Testis (tissue), 2 donors: ENCODE measurements around the gene MMS19.

Experiments used
- CTCF ChIP-seq, 3 experiments: fragments of 450-650 bp in 2 of 3; fragments of 200-600 bp in 1 of 3; sonication (generic) in 1 of 3; IDR thresholded peaks; one replicate each; pipeline ENCODE4 v1.5.1; 2016 to 2019; ENCODE audit warnings: antibody characterized with exemption in 3 of 3, mild to moderate bottlenecking in 2 of 3, moderate library complexity in 1 of 3
- POLR2A ChIP-seq: fragments of 450-650 bp; IDR thresholded peaks from one replicate; pipeline ENCODE4 v1.6.1; 2017; ENCODE audit warnings: antibody characterized with exemption, mild to moderate bottlenecking, moderate library complexity

DNA sequence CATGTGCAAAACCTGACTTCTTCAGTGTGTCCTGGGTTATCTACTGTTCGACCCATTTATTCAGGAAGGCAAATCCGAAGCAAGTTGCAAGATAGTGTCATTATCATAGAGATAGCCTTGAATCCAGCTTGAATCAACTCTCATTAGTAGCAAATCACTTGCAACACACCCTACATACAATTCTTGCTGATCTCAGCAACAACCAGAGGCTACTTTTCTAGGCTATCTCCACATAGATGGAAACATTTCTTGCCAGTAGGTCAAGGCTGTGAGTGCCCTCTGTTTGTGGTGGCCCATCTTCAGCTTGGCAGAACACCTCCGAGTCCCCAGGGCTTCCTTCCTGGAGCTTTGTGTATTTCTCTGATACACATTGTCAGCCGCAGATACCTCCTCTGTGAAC is 12.5 kb upstream of the MMS19 start:
- TF ChIP-seq POLR2A = no peak
- TF ChIP-seq CTCF (IDR thresholded peaks at IDR 0.05) = no peak
